IMR-90 (cell line): ENCODE data around the gene TEAD4. TPM values are rescaled to one million over a fixed set of nuclear protein-coding genes. Genes with fewer than 3 reads are reported as not detected.

Experiments
- ATAC-seq: fragments of 200-7000 bp; cut with Tn5 transposase; 2 replicates; pipeline ENCODE4 v1.9.1; 2020; ENCODE audit warnings: low read depth, mild to moderate bottlenecking, moderate library complexity
- BruUV-seq: library from RNA; stranded (reverse); fragments of 400-500 nt; replicated peaks from 2 replicates; lab custom pipeline; 2021; lab: Mats Ljungman, UMichigan
- CTCF ChIA-PET: fragments of 300-600 bp; formaldehyde crosslinking; extraction: SDS; loops from one replicate; lab custom pipeline; 2021; ENCODE audit warnings: antibody characterized with exemption; lab: Yijun Ruan, JAX
- POLR2A ChIA-PET: fragments of 300-600 bp; sonication (Branson Sonifier 250); formaldehyde crosslinking; loops from one replicate; lab custom pipeline; 2022; ENCODE audit warnings: antibody characterized with exemption; ENCODE audit not compliant: unreplicated experiment; lab: Charles Lee
- DNase-seq: peaks from one replicate; pipeline ENCODE4 v3.0.0; 2013
- H2AFZ ChIP-seq: replicated peaks from 2 replicates; pipeline ENCODE3; 2013; ENCODE audit warnings: low read length, mild to moderate bottlenecking; ENCODE audit not compliant: poor library complexity
- H2AK5ac ChIP-seq: 2 replicates; pipeline ENCODE4 v1.6.1; 2013; ENCODE audit warnings: low read depth, low read length, inconsistent platforms
- H2AK9ac ChIP-seq: replicated peaks from 2 replicates; pipeline ENCODE3; 2013; ENCODE audit warnings: mild to moderate bottlenecking, low read depth, low read length, moderate library complexity; ENCODE audit not compliant: poor library complexity
- H2BK120ac ChIP-seq: 2 replicates; pipeline ENCODE4 v1.6.1; 2013; ENCODE audit warnings: low read depth, low read length, inconsistent platforms
- H2BK15ac ChIP-seq: 3 replicates; pipeline ENCODE4 v1.6.1; 2013; ENCODE audit warnings: low read depth, low read length, inconsistent platforms
- H2BK20ac ChIP-seq: 2 replicates; pipeline ENCODE4 v1.6.1; 2013; ENCODE audit warnings: low read depth, mild to moderate bottlenecking, inconsistent platforms, low read length, moderate library complexity
- H2BK5ac ChIP-seq: 2 replicates; pipeline ENCODE4 v1.6.1; 2013; ENCODE audit warnings: mild to moderate bottlenecking, low read depth, low read length, inconsistent platforms; ENCODE audit not compliant: poor library complexity, severe bottlenecking
- H3K14ac ChIP-seq: replicated peaks from 2 replicates; pipeline ENCODE4 v1.6.1; 2013; ENCODE audit warnings: low read depth, low read length, inconsistent platforms
- H3K18ac ChIP-seq: 2 replicates; pipeline ENCODE4 v1.6.1; 2013; ENCODE audit warnings: low read depth, low read length, control low read depth
- H3K23ac ChIP-seq: 2 replicates; pipeline ENCODE4 v1.6.1; 2013; ENCODE audit warnings: low read depth, low read length, inconsistent platforms
- H3K27ac ChIP-seq: 2 replicates; pipeline ENCODE4 v1.5.1; 2013; ENCODE audit warnings: mild to moderate bottlenecking, control low read depth, low read length; ENCODE audit not compliant: insufficient read depth
- H3K27me3 ChIP-seq: 2 replicates; pipeline ENCODE4 v1.6.1; 2013; ENCODE audit warnings: low read length; ENCODE audit not compliant: control insufficient read depth, insufficient read depth
- H3K36me3 ChIP-seq: 2 replicates; pipeline ENCODE4 v1.6.1; 2013; ENCODE audit warnings: low read length, mixed read lengths; ENCODE audit not compliant: control insufficient read depth, insufficient read depth
- H3K4ac ChIP-seq: 2 replicates; pipeline ENCODE4 v1.6.1; 2013; ENCODE audit warnings: low read depth, low read length, inconsistent platforms
- H3K4me1 ChIP-seq: 2 replicates; pipeline ENCODE4 v1.6.1; 2013; ENCODE audit warnings: low read length, mixed read lengths; ENCODE audit not compliant: control insufficient read depth, insufficient read depth
- H3K4me2 ChIP-seq: 2 replicates; pipeline ENCODE4 v1.6.1; 2013; ENCODE audit warnings: low read depth, mild to moderate bottlenecking, control low read depth, low read length, moderate library complexity
- H3K4me3 ChIP-seq: 2 replicates; pipeline ENCODE4 v1.5.1; 2013; ENCODE audit warnings: low read depth, mild to moderate bottlenecking, control low read depth, low read length, moderate library complexity; ENCODE audit not compliant: insufficient read depth
- H3K56ac ChIP-seq: 2 replicates; pipeline ENCODE4 v1.6.1; 2013; ENCODE audit warnings: low read length, inconsistent platforms; ENCODE audit not compliant: insufficient read depth; ENCODE audit errors: extremely low read depth
- H3K79me1 ChIP-seq, 2 experiments: 2 replicates each; pipeline ENCODE4 v1.6.1; 2013; ENCODE audit warnings: low read length in 2 of 2, inconsistent platforms in 1 of 2, low read depth in 1 of 2
- H3K9ac ChIP-seq: 2 replicates; pipeline ENCODE4 v1.6.1; 2013; ENCODE audit warnings: low read depth, low read length, control low read depth
- H3K9me1 ChIP-seq: 2 replicates; pipeline ENCODE4 v1.6.1; 2013; ENCODE audit warnings: low read length, inconsistent platforms; ENCODE audit not compliant: insufficient read depth
- H3K9me3 ChIP-seq: 2 replicates; pipeline ENCODE4 v1.6.1; 2013; ENCODE audit warnings: low read length; ENCODE audit not compliant: control insufficient read depth, insufficient read depth
- H4K20me1 ChIP-seq: 2 replicates; pipeline ENCODE4 v1.6.1; 2013; ENCODE audit warnings: low read length, inconsistent platforms; ENCODE audit not compliant: insufficient read depth
- H4K5ac ChIP-seq: 2 replicates; pipeline ENCODE4 v1.6.1; 2013; ENCODE audit warnings: mild to moderate bottlenecking, low read depth, low read length, control low read depth
- H4K8ac ChIP-seq, 2 experiments: 2 replicates each; pipeline ENCODE4 v1.6.1; 2013; ENCODE audit warnings: low read depth in 2 of 2, low read length in 2 of 2, control low read depth in 1 of 2, inconsistent platforms in 1 of 2
- H4K91ac ChIP-seq: 2 replicates; pipeline ENCODE4 v1.6.1; 2013; ENCODE audit warnings: low read depth, low read length, inconsistent platforms; ENCODE audit not compliant: insufficient read depth
- CEBPB ChIP-seq: IDR thresholded peaks from 2 replicates; pipeline ENCODE4 v1.6.1; 2012; ENCODE audit warnings: low read depth, low read length, improper control_type of control experiment
- FOS ChIP-seq: fragments of 150-350 bp; IDR thresholded peaks from 2 replicates; pipeline ENCODE4 v1.6.1; 2016; ENCODE audit warnings: low read depth, low read length
- SMC3 ChIP-seq: fragments of 150-350 bp; IDR thresholded peaks from 2 replicates; pipeline ENCODE4 v1.6.1; 2016; ENCODE audit warnings: low read depth, mild to moderate bottlenecking, antibody characterized with exemption, low read length, moderate library complexity
- WGBS, 2 experiments: methylation state at CpG; one replicate each; pipeline versions ENCODE4 v1.1.5 to v1.1.7; 2013; ENCODE audit warnings: missing lambda C conversion rate in 2 of 2; ENCODE audit not compliant: insufficient read length in 1 of 2; ENCODE audit errors: extremely low coverage in 2 of 2; 5-methylcytosine and 5-hydroxymethylcytosine counted together
- dilution Hi-C: fragments of 300-500 bp; cut with HindIII; formaldehyde crosslinking; loops from one replicate; pipeline ENCODE4 v1.14.3; 2018; ENCODE audit warnings: low sequenced_read_pairs; ENCODE audit not compliant: unreplicated experiment
- in situ Hi-C: fragments of 300-500 bp; cut with MboI; formaldehyde crosslinking; loops from 3 replicates; pipeline ENCODE4 v1.14.3; 2019; ENCODE audit warnings: low sequenced_read_pairs, inconsistent platforms, mixed read lengths
- intact Hi-C: fragments of 100-400 bp; cut with micrococcal nuclease; formaldehyde crosslinking; loops from 2 replicates; pipeline ENCODE4 v1.10.0; 2022
- polyA plus RNA-seq, 3 experiments: library from polyadenylated mRNA; depleted of rRNA; stranded (reverse); fragments of >200 nt; gene quantifications; 2 replicates each; pipeline ENCODE4 v1.2.3, GENCODE V29; 2012; ENCODE audit warnings: low replicate concordance in 1 of 3
- total RNA-seq: library from RNA; depleted of rRNA; stranded (reverse); fragments of >200 nt; gene quantifications from 2 replicates; pipeline ENCODE4 v1.2.3, GENCODE V29; 2012

The TEAD4 gene
- total and polyA plus RNA-seq, 2 of the 4 experiments (the other 2 are of a cell fraction) = 8.8 to 24.9 TPM

DNA sequence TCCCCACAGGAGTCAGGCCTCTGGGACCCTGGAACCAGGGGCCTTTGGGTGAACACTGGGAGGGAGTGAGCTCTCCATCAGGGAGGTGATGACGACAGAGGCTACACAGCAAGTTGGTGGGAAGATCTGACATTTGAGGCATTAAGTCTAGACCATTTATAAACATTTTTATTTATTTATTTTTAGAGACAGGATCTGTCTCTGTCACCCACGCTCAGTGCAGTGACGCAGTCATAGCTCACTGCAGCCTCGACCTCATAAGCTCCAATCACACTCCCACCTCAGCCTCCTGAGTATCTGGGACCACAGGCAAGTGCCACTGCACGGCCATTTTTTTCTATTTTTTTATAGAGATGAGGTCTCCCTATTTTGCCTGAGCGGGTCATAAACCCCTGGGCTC, 53.6 kb downstream of the TEAD4 start:
- TF ChIP-seq SMC3 (no peak), CEBPB (0 out of 2 replicates have a peak, but pooled peaks have one; percentile 26), FOS (no peak)
- Histone ChIP-seq H3K4me1 (peaks cover 3% of the 10 kb centered on the region), H3K23ac (no peak overlapping the region), H3K9me1 (peaks cover 13% of the 10 kb centered on the region; the same call in 1 of the 2 replicates), H3K27ac (no peak overlapping the region), H3K9ac (no peak overlapping the region), H4K5ac (no peak overlapping the region), H3K27me3 (no peaks in the 10 kb centered on the region), H3K14ac (no peak overlapping the region), H4K91ac (no peak overlapping the region), H2BK20ac (no peak overlapping the region), H3K4me3 (no peak overlapping the region), H2AFZ (no peak overlapping the region), H4K20me1 (no peaks in the 10 kb centered on the region; the same call in 1 of the 2 replicates), H3K4me2 (no peak overlapping the region), H3K56ac (no peak overlapping the region), H2BK15ac (no peak overlapping the region), H3K9me3 (no peaks in the 10 kb centered on the region), H2AK9ac (no peak overlapping the region), H2BK5ac (no peak overlapping the region), H2AK5ac (no peak overlapping the region), H3K18ac (no peak overlapping the region), H3K36me3 (peaks cover 5% of the 10 kb centered on the region), H3K4ac (no peak overlapping the region), H3K79me1 (peaks cover 0 to 3% of the 10 kb centered on the region in 2 experiments; a peak in 1 of 4 replicates), H4K8ac (no peak overlapping the region), H2BK120ac (no peak overlapping the region)
- DNase-seq (peak; percentile 70), ATAC-seq (peak; percentile 26)
- 100% methylated on average over 1 of the region's 6 CpGs; no CpG with 5 or more reads in 1 of the 2 experiments for WGBS, 2 experiments
- intact Hi-C loops = no loop called here
- ChIA-PET POLR2A (no interaction called here), CTCF (no interaction called here)
- no TSS peak for BruUV-seq
- dilution Hi-C loops = no loop called here
- in situ Hi-C loops = no loop called here
